Camera-type eye (tissue), 1 donor: ENCODE measurements around the gene SLC9B1. TPM values are rescaled to one million over a fixed set of nuclear protein-coding genes. Genes with fewer than 3 reads are reported as not detected.

Experiments
- total RNA-seq: library from RNA; depleted of rRNA; stranded (reverse); fragments of >200 nt; gene quantifications from one replicate; pipeline ENCODE4 v1.2.3, GENCODE V29; 2014

Gene SLC9B1, protein sequence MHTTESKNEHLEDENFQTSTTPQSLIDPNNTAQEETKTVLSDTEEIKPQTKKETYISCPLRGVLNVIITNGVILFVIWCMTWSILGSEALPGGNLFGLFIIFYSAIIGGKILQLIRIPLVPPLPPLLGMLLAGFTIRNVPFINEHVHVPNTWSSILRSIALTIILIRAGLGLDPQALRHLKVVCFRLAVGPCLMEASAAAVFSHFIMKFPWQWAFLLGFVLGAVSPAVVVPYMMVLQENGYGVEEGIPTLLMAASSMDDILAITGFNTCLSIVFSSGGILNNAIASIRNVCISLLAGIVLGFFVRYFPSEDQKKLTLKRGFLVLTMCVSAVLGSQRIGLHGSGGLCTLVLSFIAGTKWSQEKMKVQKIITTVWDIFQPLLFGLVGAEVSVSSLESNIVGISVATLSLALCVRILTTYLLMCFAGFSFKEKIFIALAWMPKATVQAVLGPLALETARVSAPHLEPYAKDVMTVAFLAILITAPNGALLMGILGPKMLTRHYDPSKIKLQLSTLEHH
- total RNA-seq, result 6.9 TPM

DNA sequence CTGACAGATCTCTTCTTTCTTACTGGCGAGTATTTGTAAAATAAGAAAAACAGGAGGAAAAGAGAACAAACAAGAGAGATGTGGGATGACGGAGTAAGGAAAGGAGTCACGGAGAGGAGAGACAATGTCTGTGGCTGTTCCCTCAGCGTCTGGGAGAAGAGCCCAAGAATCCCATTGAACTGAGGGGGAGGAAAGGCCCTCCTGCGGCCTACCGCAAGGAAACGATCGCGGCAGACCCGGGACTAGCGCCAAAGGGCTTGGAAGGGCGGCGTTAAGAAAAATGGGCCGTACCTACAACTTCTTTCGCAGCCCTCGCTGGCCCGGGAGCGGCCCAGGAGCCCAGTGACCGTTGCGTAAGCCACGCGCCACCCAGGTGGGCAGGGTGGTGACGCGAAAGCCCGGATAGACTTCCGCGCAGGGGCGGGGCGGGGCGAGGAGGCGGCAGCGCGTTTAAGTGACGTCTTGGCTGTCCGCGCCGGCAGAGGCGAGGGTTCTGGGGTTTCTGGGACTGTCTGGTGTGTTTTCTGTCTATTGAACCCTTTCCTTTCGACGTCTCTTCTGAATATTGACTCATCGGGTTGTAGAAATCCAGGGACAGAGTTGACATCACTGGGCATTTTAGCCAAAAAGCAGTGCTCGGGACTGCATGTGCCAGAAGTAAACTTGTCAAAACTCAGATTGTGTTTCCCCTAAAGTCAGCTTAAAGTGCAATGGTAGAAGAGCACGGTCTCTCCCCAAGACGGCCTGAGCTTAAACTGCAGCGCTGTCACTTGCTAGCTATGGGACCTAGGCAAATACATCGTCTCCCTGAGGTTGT, at the start of gene SLC9B1:
TSS of gene SLC9B1 (minus strand) at position 398 of the 817 bp plus-strand sequence. CDS start 27,994 bp downstream, outside the sequence.

GRCh38 chr4:102868781-102869568, 150.5 kb downstream of the SLC9B1 start, which contains the start of gene CISD2:
Gene CISD2 (plus strand): TSS chr4:102868992. CDS start chr4:102869085, 93 bp downstream.

Other genes starting within 250 kb of the SLC9B1 start
- 282 TPM for gene UBE2D3, start 192.2 kb downstream of the SLC9B1 start, total RNA-seq
- gene CISD2, start 150.7 kb downstream of the SLC9B1 start, total RNA-seq, result 34.2 TPM
- 28.1 TPM for gene SLC9B2, start 57.1 kb upstream of the SLC9B1 start, total RNA-seq
- gene BDH2, start 80.1 kb upstream of the SLC9B1 start, total RNA-seq, result 80.5 TPM
- gene CENPE, start 178.6 kb upstream of the SLC9B1 start, total RNA-seq, result 8.0 TPM